Measurements from ENCODE around the gene DCDC2C.

The DCDC2C gene

DNA sequence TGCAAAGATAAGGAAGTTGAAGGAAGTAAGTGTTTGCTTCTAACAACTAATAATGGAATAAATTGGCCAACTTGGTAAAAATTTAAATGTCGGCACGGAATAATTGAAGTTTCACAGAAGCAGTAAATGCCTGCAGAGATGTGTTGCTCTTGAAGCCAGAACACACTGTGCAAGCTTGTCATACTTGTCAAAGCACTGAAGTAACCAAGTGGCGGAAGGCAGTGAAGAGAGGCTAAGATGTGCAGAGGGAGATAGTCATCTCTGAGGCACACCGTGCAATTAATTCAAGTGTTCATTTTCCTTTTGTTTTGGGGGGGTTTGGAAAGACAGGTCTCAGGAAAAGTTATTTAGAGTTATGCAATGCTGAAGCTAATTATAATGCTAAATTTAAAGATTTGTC lies 5.2 kb downstream of the DCDC2C start:
- DNase-seq (ENCODE audit: low spot score) (no peak), FAIRE-seq (no peak)

DNA sequence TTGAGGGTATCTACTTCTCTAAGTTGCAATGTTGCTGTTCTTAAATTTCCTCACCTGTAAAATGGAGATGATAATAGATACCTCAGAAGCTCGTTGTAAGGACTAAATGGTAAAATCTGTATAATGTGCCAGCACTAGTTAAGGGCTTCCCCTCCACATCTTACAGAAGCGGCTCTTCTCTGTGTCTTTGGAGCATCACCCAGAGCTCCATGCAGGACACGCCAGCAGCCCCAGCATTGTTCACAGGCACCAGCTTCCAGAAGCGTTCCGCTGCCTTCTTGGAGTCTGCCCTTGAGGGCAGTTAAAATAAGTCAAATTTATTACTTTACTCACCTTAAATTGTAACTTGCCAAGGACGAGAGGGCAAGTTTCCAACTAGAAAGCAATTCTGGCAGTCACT lies 5.8 kb downstream of the DCDC2C start:
- FAIRE-seq (no peak), DNase-seq (ENCODE audit: low spot score) (no peak)

DNA sequence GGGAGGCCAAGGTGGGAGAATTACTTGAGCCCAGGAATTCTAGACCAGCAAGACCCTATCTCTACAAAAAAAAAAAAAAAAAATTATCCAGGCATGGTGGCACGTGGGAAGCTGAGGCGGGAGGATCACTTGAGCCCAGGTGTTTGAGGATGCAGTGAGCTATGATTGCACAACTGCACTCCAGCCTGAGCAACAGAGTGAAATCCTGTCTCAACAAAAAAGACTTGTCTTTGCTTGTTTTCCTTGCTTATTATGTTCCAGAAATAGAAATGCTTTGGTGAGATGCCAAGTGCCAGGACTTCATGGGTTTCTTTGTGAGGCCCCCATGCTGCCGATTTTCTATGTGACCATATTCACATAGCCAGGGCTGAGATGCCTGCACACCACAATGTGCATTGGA lies 9.0 kb downstream of the DCDC2C start:
- FAIRE-seq, result no peak
- no peak for DNase-seq (ENCODE audit: low spot score)

DNA sequence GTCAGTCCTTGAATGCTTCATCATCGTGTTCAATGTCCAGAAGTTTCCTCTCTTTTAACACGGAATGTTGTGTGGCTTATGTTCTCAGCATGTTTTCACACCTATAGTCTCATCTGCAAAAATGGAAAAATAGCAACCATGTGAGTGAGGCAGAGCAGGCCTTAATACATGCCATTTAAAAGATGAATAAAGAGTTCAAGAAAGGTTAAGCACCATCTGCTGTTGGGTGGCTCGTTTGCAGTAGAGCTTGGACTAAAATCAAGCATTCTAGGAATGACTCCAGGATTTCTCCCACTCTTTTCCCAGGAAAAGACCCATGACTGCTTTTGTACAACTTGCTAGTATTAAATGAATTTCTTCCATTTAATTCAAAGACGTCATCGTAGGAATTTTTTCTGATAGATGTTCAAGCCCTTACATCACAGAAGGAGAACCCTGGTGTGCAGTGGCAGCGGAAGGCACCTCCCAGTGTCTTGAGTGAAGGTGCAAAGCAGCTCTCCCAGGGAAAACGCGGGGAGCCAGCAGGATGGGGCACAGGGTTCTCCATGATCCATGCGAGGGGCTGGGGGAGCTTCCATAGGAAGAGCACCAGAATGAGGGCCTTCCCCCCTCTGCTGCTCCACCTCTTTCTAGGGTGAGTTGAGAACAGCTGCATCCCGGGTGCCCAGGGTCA lies 9.6 kb downstream of the DCDC2C start:
- DNase-seq (ENCODE audit: low spot score), result no peak

DNA sequence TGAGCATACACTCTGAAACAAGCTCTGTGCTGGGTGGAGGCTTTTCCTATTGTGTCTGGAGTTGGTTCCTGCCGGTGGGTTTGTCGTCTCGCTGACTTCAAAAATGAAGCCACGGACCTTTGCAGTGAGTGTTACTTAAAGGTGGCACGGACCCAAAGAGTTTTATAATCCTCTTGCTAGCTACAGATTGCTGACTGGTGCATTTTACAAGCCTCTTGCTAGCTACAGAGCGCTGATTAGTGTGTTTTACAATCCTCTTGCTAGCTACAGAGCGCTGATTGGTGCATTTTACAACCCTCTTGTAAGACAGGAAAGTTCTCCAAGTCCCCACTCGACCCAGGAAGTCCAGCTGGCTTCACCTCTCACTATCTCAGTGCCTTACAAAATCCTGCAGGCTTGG lies 15.3 kb downstream of the DCDC2C start:
- DNase-seq (ENCODE audit: low spot score), result no peak
- FAIRE-seq, result no peak

More for the DNA sequence above, 9.6 kb downstream of the DCDC2C start:
- FAIRE-seq, result no peak

DNA sequence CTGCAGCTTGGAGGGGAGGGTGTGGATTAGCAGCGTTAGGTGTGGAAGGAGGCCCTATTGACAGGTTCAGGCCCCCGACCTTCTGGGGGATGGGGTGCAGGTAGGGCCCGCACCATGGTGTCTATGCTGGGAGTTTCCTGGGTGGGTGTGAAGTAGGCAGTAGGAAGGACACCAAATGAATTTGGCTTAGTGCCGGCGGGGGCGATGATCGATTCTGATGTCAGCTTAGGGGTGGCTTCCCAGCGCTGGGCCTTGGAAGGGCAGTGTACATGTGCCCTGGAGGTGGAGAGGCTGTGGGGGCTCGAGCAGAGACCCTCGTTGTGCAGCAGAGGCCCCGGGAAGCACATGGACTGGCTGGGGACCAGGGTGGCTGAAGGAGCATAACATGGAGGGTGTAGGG lies 21.6 kb downstream of the DCDC2C start:
- DNase-seq (ENCODE audit: low spot score), result no peak
- no peak for FAIRE-seq

DNA sequence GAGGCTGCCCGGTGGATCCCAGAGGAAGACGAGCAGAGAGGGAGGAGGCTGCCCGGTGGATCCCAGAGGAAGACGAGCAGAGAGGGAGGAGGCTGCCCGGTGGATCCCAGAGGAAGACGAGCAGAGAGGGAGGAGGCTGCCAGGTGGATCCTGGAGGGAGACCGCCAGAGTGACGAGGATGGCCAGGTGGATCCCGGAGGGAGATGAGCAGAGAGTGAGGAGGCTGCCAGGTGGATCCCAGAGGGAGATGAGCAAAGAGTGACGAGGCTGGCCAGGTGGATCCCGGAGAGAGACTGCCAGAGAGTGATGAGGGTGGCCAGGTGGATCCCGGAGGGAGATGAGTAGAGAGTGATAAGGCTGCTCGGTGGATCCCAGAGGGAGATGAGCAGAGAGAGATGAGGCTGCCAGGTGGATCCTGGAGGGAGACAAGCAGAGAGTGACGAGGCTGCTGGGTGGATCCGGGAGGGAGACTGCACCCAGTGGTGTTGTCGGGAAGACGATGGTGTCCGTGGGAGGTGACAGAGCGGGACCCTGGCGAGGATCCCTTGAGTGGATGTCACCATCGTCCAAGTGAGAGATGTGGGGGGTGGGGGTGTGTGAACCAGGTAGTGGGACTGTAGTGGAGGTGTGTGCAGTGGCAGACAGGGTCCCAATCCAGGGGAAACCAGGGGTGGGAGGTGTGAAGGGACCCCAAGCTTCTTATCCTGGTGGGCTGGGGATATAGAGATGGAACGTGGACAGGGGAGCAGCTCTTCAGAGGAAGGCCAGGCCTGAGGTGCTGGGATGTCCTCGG lies 22.3 kb downstream of the DCDC2C start:
- no peak for FAIRE-seq
- DNase-seq (ENCODE audit: low spot score), result no peak

DNA sequence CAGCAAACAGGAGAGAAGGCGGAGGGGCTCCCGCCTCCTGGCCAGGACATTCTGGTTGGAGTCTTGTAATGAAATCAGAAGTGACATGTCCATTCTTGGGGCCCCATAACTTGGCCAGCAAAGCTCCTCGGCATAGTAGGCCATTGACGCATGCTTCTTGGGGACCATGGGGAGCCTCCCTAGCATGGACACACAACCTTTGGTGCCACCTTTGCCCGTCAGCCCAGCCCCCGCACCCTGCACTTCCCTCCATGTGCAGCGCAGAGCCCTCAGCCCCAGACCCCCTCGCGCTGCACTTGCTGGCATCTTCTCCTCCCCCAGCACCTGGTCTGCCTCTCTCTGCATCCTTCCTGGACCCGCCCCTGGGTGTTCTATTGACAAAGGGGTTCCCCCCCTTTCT lies 23.1 kb downstream of the DCDC2C start:
- FAIRE-seq (no peak), DNase-seq (ENCODE audit: low spot score) (no peak)

DNA sequence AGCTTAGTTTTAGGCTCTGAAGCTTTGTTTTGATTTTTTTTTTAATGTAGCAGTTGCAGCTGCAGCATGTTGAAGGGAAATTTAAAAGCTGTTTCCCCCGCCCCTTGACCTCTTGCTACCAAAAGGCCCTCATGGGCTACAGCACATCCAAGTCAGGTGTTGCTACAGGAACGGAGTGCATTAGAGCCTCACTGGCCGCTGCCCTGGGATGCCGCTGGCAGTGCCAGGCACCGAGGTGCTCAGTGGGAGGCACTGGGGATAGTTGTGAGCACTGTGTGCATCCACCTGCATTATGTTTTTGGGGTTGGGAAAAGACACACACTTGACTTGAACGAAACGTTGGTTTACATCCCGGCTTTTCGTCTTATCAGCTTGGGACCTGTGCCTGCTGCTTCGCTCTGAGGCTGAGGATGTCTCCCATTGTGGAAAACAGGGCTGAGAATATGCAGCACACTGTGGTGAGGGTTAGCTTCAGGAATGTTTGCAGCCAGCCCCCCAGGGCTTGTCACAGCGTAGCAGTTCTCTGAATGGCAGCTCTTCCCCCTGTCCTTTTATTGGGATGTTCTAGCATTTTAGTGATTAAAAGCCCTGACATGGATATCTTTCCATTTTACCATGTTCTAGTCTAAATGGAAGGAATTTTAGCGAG lies 24.1 kb downstream of the DCDC2C start:
- no peak for FAIRE-seq
- DNase-seq (ENCODE audit: low spot score), result no peak

DNA sequence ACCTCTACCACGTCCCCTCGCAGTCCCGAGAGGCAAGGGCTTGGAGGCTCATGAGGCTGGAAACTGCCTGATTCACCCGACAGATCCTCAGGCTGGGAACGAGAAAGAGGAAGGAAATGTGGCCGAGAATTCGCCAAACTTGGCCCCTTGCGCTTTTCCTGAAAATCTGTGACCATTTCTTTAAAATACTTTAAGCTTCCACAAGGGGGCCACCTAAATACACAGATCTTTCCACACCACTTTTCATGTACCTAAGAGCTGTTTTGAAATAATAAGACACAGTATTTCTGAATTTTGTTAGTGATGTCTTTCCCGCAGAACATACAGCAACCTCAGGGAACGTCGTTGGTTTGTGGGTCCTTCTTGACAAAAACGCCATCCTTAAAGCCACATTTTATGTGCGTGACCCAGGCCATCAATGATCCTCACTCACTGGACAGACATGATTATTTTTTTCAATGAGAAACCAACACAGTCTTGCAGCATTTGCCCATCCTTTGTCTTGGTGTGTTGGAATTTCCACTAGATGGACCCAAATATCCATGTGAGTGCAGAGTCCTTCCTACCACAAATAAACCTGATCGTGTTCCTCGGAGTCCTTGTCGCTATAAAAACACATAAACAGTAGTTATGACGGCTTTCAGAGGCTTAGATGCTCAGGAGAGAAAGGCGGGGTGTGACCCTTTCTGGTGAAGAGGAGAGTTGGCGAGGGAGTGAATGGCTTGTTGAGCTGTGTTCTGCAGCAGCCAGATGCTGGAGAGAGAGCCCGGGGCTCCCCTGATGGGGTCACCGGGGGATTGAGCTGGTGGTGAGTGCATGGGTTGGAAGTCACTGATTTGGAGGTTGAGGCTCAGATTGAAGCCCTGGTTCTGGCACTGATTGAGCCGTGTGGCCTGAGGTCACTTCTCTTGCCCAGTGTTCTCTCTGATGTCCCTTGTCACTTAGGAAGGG lies 25.0 kb downstream of the DCDC2C start:
- FAIRE-seq (no peak), DNase-seq (ENCODE audit: low spot score) (peak; percentile 14)

DNA sequence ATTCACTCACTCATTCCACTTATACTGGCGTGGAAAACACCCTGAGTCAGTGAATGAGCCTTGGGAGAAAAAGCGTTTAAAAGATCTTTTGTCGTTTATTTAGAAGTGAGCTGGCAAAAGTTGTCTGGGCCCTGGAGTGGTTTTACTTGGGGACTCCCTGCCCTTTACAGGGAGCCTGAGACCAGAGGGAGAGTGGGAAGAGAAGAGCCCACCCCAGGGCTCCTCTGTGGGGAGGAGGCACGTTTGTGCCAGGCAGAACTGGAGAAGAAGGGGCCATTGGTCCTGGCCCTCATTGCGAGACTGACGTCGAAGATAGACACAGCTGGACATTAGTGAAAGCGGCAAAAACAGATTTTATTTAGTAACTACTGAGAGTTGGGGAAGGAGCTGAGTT lies 25.7 kb downstream of the DCDC2C start:
- FAIRE-seq (no peak), DNase-seq (ENCODE audit: low spot score) (no peak)

DNA sequence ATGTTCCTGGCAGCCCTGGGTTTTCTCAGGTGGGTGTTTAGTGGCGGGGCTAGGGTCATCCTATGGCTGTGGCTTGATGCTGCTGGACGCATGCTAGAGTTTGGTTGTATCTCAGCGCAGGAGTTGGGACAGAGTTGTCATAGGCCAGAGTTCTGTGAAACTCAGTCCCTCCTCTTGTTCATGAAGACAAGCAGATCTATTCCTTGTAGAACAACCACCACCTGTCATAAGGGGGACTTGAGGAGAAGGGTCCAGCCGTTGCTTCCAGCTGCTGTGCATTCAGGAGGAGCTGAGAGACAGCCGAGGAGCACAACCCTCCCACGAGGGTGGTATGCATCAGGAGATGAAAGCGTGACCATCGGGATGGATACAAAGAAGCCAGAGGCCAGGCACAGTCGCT lies 26.4 kb downstream of the DCDC2C start:
- FAIRE-seq (no peak), DNase-seq (ENCODE audit: low spot score) (no peak)

DNA sequence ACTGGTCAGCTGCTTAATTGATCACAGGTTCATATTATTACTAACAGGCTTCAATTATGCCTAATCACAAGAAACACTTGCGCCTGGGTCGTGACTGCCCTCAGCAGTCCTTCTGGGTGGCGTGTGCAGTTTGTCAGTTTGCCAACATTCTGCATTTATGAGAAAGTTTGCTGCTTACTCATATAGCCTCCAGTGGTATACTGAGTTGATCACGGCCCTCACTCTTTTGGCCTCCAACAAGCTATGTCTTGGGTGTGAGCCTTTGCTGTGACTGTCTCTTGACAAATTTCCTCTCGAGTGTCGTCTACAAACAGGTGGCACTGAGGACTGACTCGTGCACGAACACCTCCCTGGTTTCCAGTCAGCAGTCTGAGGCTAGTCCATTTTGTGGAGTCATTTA lies 27.3 kb downstream of the DCDC2C start:
- DNase-seq (ENCODE audit: low spot score), result no peak
- no peak for FAIRE-seq

DNA sequence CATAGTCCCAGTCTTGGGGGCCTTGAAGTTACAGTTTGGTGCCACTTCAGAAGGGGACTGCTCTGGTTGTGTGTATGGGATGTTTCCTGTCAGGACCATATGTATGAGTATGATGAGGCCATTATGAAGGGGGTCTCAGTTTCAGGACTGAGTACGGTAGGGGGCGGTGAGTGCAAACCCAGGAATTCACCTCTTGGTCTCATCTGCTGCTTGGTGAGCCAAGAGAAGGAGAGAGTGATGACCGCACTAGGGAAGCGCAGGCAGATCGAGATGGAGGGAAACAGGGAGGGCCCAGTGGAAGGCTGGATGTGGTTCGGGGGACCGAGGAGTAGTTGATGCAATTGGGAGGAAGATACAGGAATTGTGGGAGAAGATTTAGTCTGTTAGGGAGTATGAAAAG lies 28.5 kb downstream of the DCDC2C start:
- DNase-seq (ENCODE audit: low spot score), result no peak
- no peak for FAIRE-seq

DNA sequence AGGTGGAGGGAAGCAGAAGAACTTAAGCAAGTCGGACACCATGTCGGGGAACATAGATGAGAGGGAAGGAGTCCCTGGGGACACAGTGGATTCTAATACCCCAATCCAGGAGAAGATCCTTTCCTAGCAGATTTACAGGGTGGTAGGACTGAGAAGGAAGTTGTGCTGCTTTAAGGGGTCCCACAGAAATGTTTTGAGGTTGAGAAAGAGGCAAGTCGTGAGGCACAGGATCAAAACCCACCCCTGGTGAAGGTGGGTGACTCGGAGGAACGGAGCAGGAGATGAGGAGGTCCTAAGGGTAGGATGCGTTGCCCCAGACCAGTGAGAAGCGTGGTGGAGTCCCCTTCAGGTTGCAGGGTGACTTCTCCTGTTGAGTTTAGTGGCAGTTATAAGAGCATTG lies 32.7 kb downstream of the DCDC2C start:
- FAIRE-seq, result no peak

DNA sequence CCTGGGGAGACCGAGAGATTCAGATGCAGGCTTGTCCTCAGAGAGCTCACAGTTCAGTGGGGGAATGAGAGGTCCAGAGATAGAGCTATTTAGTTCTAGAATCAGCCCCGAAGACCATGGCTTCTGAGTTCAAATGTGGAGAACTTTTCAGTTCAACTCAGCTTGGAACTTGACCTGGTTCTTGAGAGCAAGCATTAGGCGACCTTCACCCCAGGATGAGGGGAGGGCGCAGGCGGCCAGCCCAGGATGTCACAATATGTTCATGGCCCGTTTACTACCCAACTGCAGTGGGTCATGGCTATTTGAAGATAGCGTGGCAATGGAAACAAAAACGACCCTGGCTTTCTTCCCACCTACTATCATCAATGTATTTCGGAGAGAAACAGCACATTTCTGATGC lies 33.8 kb downstream of the DCDC2C start:
- FAIRE-seq (no peak), DNase-seq (ENCODE audit: low spot score) (no peak)

More for the DNA sequence above, 32.7 kb downstream of the DCDC2C start:
- DNase-seq (ENCODE audit: low spot score), result no peak

DNA sequence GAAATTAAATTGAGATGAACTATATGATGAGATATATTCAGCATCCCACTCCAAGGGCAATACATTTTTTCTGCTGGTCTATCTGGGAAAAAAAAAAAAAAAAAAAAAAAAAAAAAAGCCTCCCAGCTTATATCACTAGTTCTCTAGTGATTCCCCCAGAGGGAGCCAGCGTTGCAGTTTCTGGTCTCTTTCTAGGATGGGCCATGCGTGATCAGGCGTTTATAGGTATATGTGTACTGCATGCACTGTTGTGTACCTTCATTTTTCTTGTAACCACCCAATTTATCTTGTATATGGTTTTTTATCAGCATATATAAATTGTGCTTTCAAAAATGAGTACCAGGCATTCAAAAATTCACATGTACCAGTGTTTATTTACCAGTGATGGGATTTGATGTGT lies 35.1 kb downstream of the DCDC2C start:
- DNase-seq (ENCODE audit: low spot score) (no peak), FAIRE-seq (no peak)

DNA sequence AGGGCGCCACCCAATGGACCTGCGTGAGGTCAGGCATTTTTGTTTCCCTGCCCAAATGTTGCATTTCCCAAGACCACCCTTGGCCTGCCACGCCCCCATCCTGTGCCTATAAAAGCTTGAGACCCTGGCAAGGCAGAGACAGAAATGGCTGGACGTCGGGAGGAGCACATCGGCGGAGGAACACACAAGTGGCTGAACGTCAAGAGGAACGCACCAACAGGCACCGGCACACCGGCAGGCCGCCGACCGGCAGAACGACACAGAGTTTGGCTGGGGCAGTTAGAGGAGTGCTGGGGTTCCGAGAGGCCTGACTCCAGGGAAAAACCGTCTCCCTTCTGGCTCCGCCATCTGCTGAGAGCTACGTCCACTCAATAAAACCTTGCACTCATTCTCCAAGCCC lies 35.9 kb downstream of the DCDC2C start:
- FAIRE-seq (no peak), DNase-seq (ENCODE audit: low spot score) (no peak)

DNA sequence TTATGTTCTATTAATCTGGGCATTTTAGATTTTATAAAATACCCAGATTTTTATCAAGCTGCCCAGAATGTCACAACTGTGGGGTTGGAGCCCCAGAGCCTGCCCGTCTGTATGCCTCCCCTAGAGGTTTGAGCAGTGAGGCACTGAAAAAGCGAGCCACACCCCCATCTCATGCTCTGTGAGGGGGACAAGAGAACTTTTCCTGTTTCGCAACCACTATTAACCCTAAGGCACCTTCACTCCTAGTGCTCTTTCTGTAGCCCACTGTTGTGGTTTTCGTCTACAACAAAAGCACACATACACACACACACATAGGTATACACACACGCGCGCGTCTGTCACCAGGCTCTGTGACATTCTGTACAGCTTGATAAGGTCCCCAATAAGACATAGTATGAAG lies 38.0 kb downstream of the DCDC2C start:
- FAIRE-seq (no peak), DNase-seq (ENCODE audit: low spot score) (no peak)

DNA sequence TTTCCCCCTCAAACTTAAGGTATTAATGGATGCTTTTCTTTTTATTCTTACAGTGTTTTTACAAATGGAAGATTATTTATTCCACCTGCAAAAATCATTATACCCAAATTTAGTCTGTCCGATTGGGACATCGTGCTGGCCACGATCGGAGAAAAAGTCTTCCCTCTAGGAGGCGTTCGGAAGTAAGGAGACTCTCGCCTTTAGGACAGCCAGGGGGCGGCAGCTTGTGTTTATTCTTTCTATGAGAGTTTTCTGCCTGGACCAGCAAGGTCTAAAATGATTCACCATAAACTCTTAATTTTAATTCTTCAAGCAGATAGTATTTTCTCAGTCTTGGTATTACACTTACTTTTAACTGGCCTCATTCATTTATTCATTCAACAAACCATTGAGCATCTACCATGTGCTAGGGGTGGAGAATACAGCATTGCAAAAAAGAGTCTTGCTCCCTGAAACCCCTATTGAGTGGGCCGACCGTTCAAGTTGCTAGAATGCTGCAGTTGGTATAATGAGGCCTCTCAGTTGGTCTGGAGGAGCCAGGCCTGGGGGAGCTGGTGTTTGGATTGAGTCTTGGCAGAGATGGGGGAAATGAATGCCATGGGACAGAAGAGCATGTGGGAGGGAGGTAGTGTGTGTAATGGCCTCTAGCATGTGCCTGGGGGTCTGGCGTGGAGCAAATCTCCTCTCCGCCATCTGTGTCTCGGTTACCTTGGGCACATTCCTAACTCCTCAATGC lies 38.7 kb downstream of the DCDC2C start:
- FAIRE-seq, result no peak
- no peak for DNase-seq (ENCODE audit: low spot score)
